HepG2 (cell line): ENCODE data around the gene USP27X. TPM values are rescaled to one million over a fixed set of nuclear protein-coding genes. Genes with fewer than 3 reads are reported as not detected.

ENCODE experiments used
- CBFB ChIP-seq: sonication (generic); formaldehyde crosslinking; IDR thresholded peaks from 2 replicates; pipeline ENCODE4 v1.4.0; 2020; ENCODE audit warnings: missing genetic modification reagents
- CTCF ChIP-seq: sonication (generic); formaldehyde crosslinking; IDR thresholded peaks from 2 replicates; pipeline ENCODE4 v1.5.0; 2020; ENCODE audit warnings: mild to moderate bottlenecking, missing genetic modification reagents, moderate library complexity
- MAF1 ChIP-seq: sonication (generic); formaldehyde crosslinking; IDR thresholded peaks from 2 replicates; pipeline ENCODE4 v1.5.0; 2020; ENCODE audit warnings: missing genetic modification reagents, borderline replicate concordance
- NRL ChIP-seq: sonication (generic); formaldehyde crosslinking; IDR thresholded peaks from 2 replicates; pipeline ENCODE4 v1.5.0; 2020; ENCODE audit warnings: missing genetic modification reagents, mild to moderate bottlenecking, moderate library complexity, borderline replicate concordance
- REL ChIP-seq: sonication (generic); formaldehyde crosslinking; conservative IDR thresholded peaks from 2 replicates; pipeline ENCODE4 v1.8.0; 2022; ENCODE audit warnings: mild to moderate bottlenecking, missing genetic modification reagents, moderate library complexity
- TCF7L2 ChIP-seq: IDR thresholded peaks from 2 replicates; pipeline ENCODE4 v1.6.1; 2011; ENCODE audit warnings: mild to moderate bottlenecking, low read depth, low read length, moderate library complexity
- ZMYM3 ChIP-seq: sonication (generic); formaldehyde crosslinking; IDR thresholded peaks from 2 replicates; pipeline ENCODE4 v1.5.1; 2020; ENCODE audit warnings: mild to moderate bottlenecking, missing genetic modification reagents
- ZNF160 ChIP-seq: sonication (generic); formaldehyde crosslinking; IDR thresholded peaks from 2 replicates; pipeline ENCODE4 v1.8.0; 2022; ENCODE audit warnings: mild to moderate bottlenecking, inconsistent platforms, missing genetic modification reagents
- ZNF256 ChIP-seq: sonication (generic); formaldehyde crosslinking; conservative IDR thresholded peaks from 2 replicates; pipeline ENCODE4 v1.4.0; 2020; ENCODE audit warnings: missing genetic modification reagents
- ZNF496 ChIP-seq: sonication (generic); formaldehyde crosslinking; IDR thresholded peaks from 2 replicates; pipeline ENCODE4 v1.8.1; 2023; ENCODE audit warnings: mild to moderate bottlenecking, moderate library complexity, missing genetic modification reagents; ENCODE audit not compliant: insufficient replicate concordance
- ZNF597 ChIP-seq: sonication (generic); formaldehyde crosslinking; IDR thresholded peaks from 2 replicates; pipeline ENCODE4 v1.5.0; 2020; ENCODE audit warnings: missing genetic modification reagents
- ZNF644 ChIP-seq: IDR thresholded peaks from 2 replicates; pipeline ENCODE4 v1.6.1; 2016; ENCODE audit warnings: low read depth
- ZNF709 ChIP-seq: sonication (generic); formaldehyde crosslinking; IDR thresholded peaks from 2 replicates; pipeline ENCODE4 v1.5.0; 2020; ENCODE audit warnings: mild to moderate bottlenecking, missing genetic modification reagents
- polyA plus RNA-seq, 8 experiments: library from polyadenylated mRNA; depleted of rRNA in 3 of 8; stranded (reverse) in 7 of 8; unstranded in 1 of 8; fragments of >200 nt; fragmentation: Illumina TruSeq in 4 of 8; extraction: Trizol in 4 of 8; gene quantifications; 2 replicates each; pipeline versions ENCODE4 v1.2.1 to v1.2.3, GENCODE V29; 2011 to 2016; ENCODE audit warnings: low read depth in 4 of 8, missing spikeins in 1 of 8, mixed read lengths in 1 of 8; ENCODE audit not compliant: insufficient read depth in 1 of 8
- total RNA-seq, 5 experiments: library from RNA; depleted of rRNA; stranded (reverse); fragments of >200 nt; fragmentation: Illumina TruSeq; extraction: Trizol; gene quantifications; 2 replicates each; pipeline ENCODE4 v1.2.3, GENCODE V29; 2016; ENCODE audit warnings: low read depth in 1 of 5
- TF ChIP-seq, protein P1 (sequence below): sonication (generic); formaldehyde crosslinking; conservative IDR thresholded peaks from 2 replicates; pipeline ENCODE4 v1.4.0; 2020; ENCODE audit warnings: missing genetic modification reagents
- TF ChIP-seq, protein P2 (sequence below): IDR thresholded peaks from 2 replicates; pipeline ENCODE4 v1.6.1; 2016; ENCODE audit warnings: missing genetic modification reagents, missing compliant biosample characterization
- TF ChIP-seq, protein P3 (sequence below): sonication (generic); formaldehyde crosslinking; IDR thresholded peaks from 2 replicates; pipeline ENCODE4 v1.9.0; 2021; ENCODE audit warnings: missing genetic modification reagents, borderline replicate concordance
- TF ChIP-seq, protein P4 (sequence below): sonication (generic); formaldehyde crosslinking; IDR thresholded peaks from 2 replicates; pipeline ENCODE4 v1.5.1; 2020; ENCODE audit warnings: mild to moderate bottlenecking, missing genetic modification reagents

USP27X gene
- total and polyA plus RNA-seq, 2 of the 13 experiments (the other 11 are each of a cell fraction or from before 2014, with no cell fraction given) = 7.2 to 9.7 TPM

DNA sequence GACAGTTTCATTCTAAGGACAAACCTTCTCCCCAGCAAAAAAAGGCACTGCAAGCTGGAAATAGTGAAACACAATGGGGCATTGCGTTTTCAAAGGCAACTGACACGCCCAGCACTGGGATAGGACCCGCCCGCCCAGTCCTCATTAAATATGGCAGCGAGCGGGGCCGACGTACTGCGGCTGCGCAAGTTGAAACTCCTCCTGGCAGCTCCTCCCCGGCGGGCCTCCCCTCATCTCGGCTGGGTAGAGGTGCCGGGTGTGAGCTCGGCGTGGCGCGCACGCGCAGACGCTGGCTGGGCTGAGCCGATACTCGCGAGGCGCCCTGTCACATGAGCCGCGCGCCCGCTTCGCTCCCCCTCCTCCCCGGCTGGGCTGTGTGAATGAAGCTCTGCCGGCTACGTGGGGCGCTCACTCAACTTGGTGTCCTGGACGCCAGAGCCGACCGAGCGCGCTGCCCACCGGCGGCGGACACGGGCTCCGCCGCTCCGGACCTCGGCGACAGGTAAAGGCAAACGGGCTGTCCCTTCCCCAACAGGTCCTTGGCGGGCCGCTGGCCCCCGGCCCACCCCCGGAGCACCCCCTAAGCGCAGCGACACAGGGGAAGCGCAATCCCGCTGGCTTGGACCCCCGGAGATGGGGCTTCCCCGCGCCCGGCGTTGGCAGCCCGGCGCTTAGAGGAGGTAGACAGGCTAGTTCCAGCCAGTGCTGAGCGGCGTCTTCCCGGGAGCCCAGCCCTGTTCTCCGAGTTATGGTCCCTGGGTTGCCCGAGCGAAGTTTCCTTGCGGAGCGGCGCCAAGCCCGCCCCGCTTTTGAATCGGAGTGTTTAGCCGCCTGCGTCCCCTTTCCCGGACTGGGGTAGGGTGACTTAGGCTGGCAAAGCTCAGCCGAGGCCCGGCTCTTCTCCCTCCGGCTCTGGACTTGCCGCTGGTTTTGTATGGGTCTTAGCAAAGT, 43.3 kb downstream of the USP27X start, which contains the start of gene CLCN5 (continued):
- TF ChIP-seq TCF7L2 (no peak), ZNF597 (CRISPR knock-in tag) (no peak), REL (no peak), MAF1 (CRISPR knock-in tag) (no peak), ZNF644 (CRISPR knock-in tag) (0 out of 2 replicates have a peak, but pooled peaks have one; percentile 7), ZNF160 (CRISPR knock-in tag) (no peak), CBFB (CRISPR knock-in tag) (no peak), ZNF256 (CRISPR knock-in tag) (no peak), ZNF709 (CRISPR knock-in tag) (0 out of 2 replicates have a peak, but pooled peaks have one; percentile 25), ZMYM3 (CRISPR knock-in tag) (no peak), ZNF496 (CRISPR knock-in tag) (no peak), CTCF (CRISPR knock-in tag) (no peak; the same call in 1 of the 2 replicates), NRL (no peak)
- TF ChIP-seq, protein P1, sequence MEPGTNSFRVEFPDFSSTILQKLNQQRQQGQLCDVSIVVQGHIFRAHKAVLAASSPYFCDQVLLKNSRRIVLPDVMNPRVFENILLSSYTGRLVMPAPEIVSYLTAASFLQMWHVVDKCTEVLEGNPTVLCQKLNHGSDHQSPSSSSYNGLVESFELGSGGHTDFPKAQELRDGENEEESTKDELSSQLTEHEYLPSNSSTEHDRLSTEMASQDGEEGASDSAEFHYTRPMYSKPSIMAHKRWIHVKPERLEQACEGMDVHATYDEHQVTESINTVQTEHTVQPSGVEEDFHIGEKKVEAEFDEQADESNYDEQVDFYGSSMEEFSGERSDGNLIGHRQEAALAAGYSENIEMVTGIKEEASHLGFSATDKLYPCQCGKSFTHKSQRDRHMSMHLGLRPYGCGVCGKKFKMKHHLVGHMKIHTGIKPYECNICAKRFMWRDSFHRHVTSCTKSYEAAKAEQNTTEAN (CRISPR knock-in tag) = no peak
- TF ChIP-seq, protein P2, sequence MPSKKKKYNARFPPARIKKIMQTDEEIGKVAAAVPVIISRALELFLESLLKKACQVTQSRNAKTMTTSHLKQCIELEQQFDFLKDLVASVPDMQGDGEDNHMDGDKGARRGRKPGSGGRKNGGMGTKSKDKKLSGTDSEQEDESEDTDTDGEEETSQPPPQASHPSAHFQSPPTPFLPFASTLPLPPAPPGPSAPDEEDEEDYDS (CRISPR knock-in tag) = peak; percentile 61; the same call in 1 of the 2 replicates
- TF ChIP-seq, protein P3, sequence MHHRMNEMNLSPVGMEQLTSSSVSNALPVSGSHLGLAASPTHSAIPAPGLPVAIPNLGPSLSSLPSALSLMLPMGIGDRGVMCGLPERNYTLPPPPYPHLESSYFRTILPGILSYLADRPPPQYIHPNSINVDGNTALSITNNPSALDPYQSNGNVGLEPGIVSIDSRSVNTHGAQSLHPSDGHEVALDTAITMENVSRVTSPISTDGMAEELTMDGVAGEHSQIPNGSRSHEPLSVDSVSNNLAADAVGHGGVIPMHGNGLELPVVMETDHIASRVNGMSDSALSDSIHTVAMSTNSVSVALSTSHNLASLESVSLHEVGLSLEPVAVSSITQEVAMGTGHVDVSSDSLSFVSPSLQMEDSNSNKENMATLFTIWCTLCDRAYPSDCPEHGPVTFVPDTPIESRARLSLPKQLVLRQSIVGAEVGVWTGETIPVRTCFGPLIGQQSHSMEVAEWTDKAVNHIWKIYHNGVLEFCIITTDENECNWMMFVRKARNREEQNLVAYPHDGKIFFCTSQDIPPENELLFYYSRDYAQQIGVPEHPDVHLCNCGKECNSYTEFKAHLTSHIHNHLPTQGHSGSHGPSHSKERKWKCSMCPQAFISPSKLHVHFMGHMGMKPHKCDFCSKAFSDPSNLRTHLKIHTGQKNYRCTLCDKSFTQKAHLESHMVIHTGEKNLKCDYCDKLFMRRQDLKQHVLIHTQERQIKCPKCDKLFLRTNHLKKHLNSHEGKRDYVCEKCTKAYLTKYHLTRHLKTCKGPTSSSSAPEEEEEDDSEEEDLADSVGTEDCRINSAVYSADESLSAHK (CRISPR knock-in tag) = no peak
- TF ChIP-seq, protein P4, sequence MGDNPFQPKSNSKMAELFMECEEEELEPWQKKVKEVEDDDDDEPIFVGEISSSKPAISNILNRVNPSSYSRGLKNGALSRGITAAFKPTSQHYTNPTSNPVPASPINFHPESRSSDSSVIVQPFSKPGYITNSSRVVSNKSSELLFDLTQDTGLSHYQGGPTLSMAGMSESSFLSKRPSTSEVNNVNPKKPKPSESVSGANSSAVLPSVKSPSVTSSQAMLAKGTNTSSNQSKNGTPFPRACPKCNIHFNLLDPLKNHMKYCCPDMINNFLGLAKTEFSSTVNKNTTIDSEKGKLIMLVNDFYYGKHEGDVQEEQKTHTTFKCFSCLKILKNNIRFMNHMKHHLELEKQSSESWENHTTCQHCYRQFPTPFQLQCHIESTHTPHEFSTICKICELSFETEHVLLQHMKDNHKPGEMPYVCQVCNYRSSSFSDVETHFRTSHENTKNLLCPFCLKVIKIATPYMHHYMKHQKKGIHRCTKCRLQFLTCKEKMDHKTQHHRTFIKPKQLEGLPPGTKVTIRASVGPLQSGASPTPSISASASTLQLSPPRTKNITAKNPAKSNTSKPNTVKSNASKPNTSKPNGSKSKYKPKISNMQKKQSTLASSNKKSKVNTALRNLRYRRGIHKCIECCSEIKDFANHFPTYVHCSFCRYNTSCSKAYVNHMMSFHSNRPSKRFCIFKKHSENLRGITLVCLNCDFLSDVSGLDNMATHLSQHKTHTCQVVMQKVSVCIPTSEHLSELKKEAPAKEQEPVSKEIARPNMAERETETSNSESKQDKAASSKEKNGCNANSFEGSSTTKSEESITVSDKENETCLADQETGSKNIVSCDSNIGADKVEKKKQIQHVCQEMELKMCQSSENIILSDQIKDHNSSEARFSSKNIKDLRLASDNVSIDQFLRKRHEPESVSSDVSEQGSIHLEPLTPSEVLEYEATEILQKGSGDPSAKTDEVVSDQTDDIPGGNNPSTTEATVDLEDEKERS = no peak
